ENCODE data around the gene EIF4A2.

The EIF4A2 gene

DNA sequence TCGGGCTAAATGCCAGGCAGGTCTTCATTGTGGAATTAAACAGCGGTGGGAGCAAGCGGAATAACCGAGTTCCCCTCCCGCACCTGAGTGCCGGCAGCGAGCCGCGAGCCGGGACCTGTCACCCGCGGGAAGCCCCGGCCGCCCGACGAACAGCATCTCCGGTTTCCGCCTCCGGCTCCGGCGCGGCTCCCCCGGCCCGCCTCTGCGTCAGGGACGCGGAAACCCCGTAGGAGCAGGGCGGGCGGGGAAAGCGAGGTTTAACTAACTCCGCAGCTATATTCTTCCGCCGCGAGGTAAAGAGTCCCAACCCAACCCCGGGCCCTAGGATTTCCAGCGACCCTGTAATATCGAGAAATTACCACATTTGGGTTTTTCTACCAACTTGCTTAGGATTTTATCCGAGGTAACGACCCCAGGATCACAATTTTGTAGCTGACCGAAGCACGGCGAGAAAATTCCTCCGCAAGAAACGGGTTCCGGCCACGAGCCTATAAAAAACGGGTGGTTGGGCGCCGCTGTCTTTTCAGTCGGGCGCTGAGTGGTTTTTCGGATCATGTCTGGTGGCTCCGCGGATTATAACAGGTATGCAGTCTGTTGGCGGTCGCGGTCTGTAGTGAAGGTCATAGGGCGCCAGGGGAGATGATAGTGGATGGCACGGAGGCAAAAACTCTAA, at the start of gene EIF4A2:
Gene EIF4A2, plus strand, starts transcription at position 520 of the 673 bp plus-strand sequence. Its CDS starts 34 bp downstream, at position 554.
- Histone ChIP-seq H3K9ac (ENCODE audit: low read length) (peak within 1 kb of the TSS; percentile 100), H3K36me3 (replicated peaks; ENCODE audit: low read depth, low read length) (peaks cover 47% of the 10 kb centered on the region), H3K4me2 (ENCODE audit: low read length) (peak within 1 kb of the TSS; percentile 95), H4K20me1 (ENCODE audit: insufficient read depth, low read length) (peaks cover 43% of the 10 kb centered on the region), H3K27me3 (ENCODE audit: low read depth, low read length) (no peaks in the 10 kb centered on the region), H3K4me3 (ENCODE audit: low read length) (peak within 1 kb of the TSS; percentile 94), H3K27ac (ENCODE audit: low read length) (peak within 1 kb of the TSS; percentile 95), H3K79me2 (ENCODE audit: low read length) (peaks cover 64% of the 10 kb centered on the region), H2AFZ (ENCODE audit: low read depth, low read length) (peak within 1 kb of the TSS; percentile 93), H3K4me1 (ENCODE audit: low read length) (peaks cover 38% of the 10 kb centered on the region), H3K9me3 (ENCODE audit: insufficient read depth, low read length) (no peaks in the 10 kb centered on the region)
- no peak for TF ChIP-seq EZH2phosphoT487 (IDR thresholded peaks at IDR 0.05; ENCODE audit: low read depth)
- TF ChIP-seq, protein P1, sequence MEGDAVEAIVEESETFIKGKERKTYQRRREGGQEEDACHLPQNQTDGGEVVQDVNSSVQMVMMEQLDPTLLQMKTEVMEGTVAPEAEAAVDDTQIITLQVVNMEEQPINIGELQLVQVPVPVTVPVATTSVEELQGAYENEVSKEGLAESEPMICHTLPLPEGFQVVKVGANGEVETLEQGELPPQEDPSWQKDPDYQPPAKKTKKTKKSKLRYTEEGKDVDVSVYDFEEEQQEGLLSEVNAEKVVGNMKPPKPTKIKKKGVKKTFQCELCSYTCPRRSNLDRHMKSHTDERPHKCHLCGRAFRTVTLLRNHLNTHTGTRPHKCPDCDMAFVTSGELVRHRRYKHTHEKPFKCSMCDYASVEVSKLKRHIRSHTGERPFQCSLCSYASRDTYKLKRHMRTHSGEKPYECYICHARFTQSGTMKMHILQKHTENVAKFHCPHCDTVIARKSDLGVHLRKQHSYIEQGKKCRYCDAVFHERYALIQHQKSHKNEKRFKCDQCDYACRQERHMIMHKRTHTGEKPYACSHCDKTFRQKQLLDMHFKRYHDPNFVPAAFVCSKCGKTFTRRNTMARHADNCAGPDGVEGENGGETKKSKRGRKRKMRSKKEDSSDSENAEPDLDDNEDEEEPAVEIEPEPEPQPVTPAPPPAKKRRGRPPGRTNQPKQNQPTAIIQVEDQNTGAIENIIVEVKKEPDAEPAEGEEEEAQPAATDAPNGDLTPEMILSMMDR (IDR thresholded peaks at IDR 0.05; ENCODE audit: low read depth, low read length) = no peak

DNA sequence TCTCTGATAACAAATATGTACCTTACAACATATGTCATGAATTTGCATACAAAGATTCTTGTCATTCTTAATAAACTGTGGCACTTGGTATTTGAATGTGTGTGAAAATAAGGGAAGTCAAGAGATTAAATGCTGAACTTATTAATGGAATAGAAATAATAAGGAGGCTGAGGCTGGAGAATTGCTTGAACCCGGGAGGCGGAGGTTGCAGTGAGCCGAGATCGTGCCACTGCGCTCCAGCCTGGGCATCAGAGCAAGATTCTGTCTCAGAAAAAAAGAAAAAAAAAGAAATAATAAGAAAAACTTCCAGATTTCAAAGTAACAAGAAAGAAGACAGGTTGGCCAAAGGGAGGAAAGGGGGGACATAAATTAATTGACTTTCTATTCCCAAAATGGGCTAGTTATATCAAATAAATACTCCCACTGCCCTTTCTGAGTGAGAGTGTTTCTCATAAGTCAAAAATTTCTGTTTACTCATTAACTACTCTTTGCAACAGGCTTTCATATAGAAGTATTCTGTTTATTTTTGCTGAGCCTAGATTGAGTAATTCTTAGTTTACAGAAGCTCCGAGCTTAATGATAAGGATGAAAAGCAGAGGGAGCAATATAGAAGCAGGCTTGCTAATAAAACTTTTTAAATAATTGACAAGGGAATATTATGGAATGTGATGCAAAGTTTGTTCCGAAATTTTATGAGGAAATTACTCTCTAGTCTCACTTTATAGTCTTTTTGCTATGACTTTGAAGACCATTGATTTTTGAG, 40.6 kb upstream of the EIF4A2 start:
- Histone ChIP-seq H3K36me3 (replicated peaks; ENCODE audit: low read depth, low read length) (no peaks in the 10 kb centered on the region), H3K4me2 (ENCODE audit: low read length) (no peak overlapping the region), H4K20me1 (ENCODE audit: insufficient read depth, low read length) (no peaks in the 10 kb centered on the region)

DNA sequence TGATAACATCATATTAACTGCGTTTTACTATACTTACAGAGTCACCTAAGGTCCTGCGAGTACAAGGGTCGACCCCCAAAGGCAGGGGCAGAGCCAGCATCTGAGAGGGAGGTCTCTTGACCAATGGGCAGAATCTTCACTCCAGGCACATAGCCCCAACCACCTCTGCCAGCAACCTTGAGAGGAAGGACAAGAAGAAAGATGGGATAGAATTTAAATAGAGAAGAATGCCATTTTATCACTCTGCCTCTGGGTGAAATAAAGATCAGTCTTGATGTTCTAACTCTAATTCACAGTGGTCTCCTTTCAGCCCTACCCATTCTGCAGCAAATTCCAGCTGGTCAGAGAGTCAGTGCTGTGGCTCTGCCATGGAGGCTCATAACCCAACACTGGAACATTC, 39.7 kb upstream of the EIF4A2 start:
- Histone ChIP-seq H4K20me1 (ENCODE audit: insufficient read depth, low read length) (no peaks in the 10 kb centered on the region), H3K36me3 (replicated peaks; ENCODE audit: low read depth, low read length) (no peaks in the 10 kb centered on the region), H2AFZ (ENCODE audit: low read depth, low read length) (no peak overlapping the region), H3K4me1 (ENCODE audit: low read length) (no peaks in the 10 kb centered on the region), H3K79me2 (ENCODE audit: low read length) (no peaks in the 10 kb centered on the region), H3K27ac (ENCODE audit: low read length) (no peak overlapping the region), H3K4me3 (ENCODE audit: low read length) (no peak overlapping the region), H3K9ac (ENCODE audit: low read length) (no peak overlapping the region), H3K9me3 (ENCODE audit: insufficient read depth, low read length) (no peaks in the 10 kb centered on the region), H3K4me2 (ENCODE audit: low read length) (no peak overlapping the region), H3K27me3 (ENCODE audit: low read depth, low read length) (0 out of 2 replicates have a peak, but pooled peaks cover 5% of the 10 kb centered on the region)
- TF ChIP-seq EZH2phosphoT487 (IDR thresholded peaks at IDR 0.05; ENCODE audit: low read depth) = no peak
- TF ChIP-seq, protein P1 (IDR thresholded peaks at IDR 0.05; ENCODE audit: low read depth, low read length) = no peak

More for the DNA sequence above, 40.6 kb upstream of the EIF4A2 start:
- Histone ChIP-seq H3K4me3 (ENCODE audit: low read length) (no peak overlapping the region), H3K4me1 (ENCODE audit: low read length) (no peaks in the 10 kb centered on the region), H3K27me3 (ENCODE audit: low read depth, low read length) (0 out of 2 replicates have a peak, but pooled peaks cover 5% of the 10 kb centered on the region), H3K9ac (ENCODE audit: low read length) (no peak overlapping the region), H3K79me2 (ENCODE audit: low read length) (no peaks in the 10 kb centered on the region), H3K27ac (ENCODE audit: low read length) (no peak overlapping the region), H3K9me3 (ENCODE audit: insufficient read depth, low read length) (no peaks in the 10 kb centered on the region), H2AFZ (ENCODE audit: low read depth, low read length) (no peak overlapping the region)
- no peak for TF ChIP-seq EZH2phosphoT487 (IDR thresholded peaks at IDR 0.05; ENCODE audit: low read depth)
- TF ChIP-seq, protein P1 (IDR thresholded peaks at IDR 0.05; ENCODE audit: low read depth, low read length) = no peak

DNA sequence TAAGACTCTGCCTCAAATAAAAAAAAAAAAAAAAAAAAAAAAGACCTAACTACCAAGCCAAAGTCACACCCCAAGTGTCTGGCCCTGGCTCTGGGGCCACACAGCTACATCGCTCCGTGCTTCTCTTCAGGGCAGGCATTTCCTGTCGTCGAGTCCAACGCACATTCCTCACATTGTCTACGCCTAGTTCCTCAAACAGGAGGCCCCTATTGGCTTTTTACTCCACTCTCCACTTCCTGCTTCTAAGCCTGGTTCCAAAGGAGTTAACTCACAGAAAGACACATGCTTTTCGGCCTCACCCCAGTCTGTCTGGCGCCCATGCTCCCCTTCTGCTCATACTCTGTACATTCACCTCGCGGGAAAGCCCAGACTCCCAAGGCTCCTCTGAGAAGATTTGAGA, 37.4 kb upstream of the EIF4A2 start:
- H3K9me3 ChIP-seq (ENCODE audit: insufficient read depth, low read length) = no peaks in the 10 kb centered on the region
- TF ChIP-seq EZH2phosphoT487 (IDR thresholded peaks at IDR 0.05; ENCODE audit: low read depth) = no peak
- TF ChIP-seq, protein P1 (IDR thresholded peaks at IDR 0.05; ENCODE audit: low read depth, low read length) = no peak
- no peaks in the 10 kb centered on the region for H3K4me1 ChIP-seq (ENCODE audit: low read length)
- no peak overlapping the region for H3K27ac ChIP-seq (ENCODE audit: low read length)
- H3K9ac ChIP-seq (ENCODE audit: low read length) = no peak overlapping the region
- no peaks in the 10 kb centered on the region for H3K36me3 ChIP-seq (replicated peaks; ENCODE audit: low read depth, low read length)
- no peaks in the 10 kb centered on the region for H3K79me2 ChIP-seq (ENCODE audit: low read length)
- no peak overlapping the region for H3K4me2 ChIP-seq (ENCODE audit: low read length)
- no peak overlapping the region for H2AFZ ChIP-seq (ENCODE audit: low read depth, low read length)
- H3K27me3 ChIP-seq (ENCODE audit: low read depth, low read length) = 0 out of 2 replicates have a peak, but pooled peaks cover 5% of the 10 kb centered on the region
- H4K20me1 ChIP-seq (ENCODE audit: insufficient read depth, low read length) = no peaks in the 10 kb centered on the region
- no peak overlapping the region for H3K4me3 ChIP-seq (ENCODE audit: low read length)

Data from OCI-LY3 (cell line).